HEK293 (cell line): ENCODE data around the gene BCAN.
A peak's percentile ranks its signal among the peaks of the same experiment; 100 is the strongest.

ENCODE experiments used
- CTCF ChIA-PET: fragments of 350-600 bp; formaldehyde crosslinking; extraction: SDS; loops from one replicate; lab custom pipeline; 2021; ENCODE audit warnings: antibody characterized with exemption; lab: Yijun Ruan, JAX
- POLR2A ChIA-PET: fragments of 300-600 bp; formaldehyde crosslinking; extraction: SDS; loops from one replicate; lab custom pipeline; 2020; ENCODE audit warnings: antibody characterized with exemption, inconsistent platforms; lab: Yijun Ruan, JAX
- H3K27ac ChIP-seq: fragments of 200-500 bp; sonication (Bioruptor generic); 2 replicates; pipeline ENCODE4 v1.5.1; 2014; ENCODE audit warnings: low read depth, low read length, control low read depth, inconsistent platforms; ENCODE audit errors: extremely low read depth
- H3K36me3 ChIP-seq, 2 experiments: fragments of 200-500 bp in 1 of 2; sonication (Bioruptor generic) in 1 of 2; 1 replicate in 1 of 2; 2 replicates in 1 of 2; pipeline ENCODE4 v1.5.1; 2014 to 2017; ENCODE audit warnings: inconsistent platforms in 2 of 2, low read length in 2 of 2; ENCODE audit not compliant: control insufficient read depth in 2 of 2, insufficient read depth in 1 of 2
- H3K4me1 ChIP-seq: fragments of 200-500 bp; sonication (Bioruptor generic); 2 replicates; pipeline ENCODE4 v1.5.1; 2014; ENCODE audit warnings: mild to moderate bottlenecking, low read length, inconsistent platforms; ENCODE audit not compliant: control insufficient read depth, insufficient read depth
- H3K4me3 ChIP-seq: 2 replicates; pipeline ENCODE4 v1.5.1; 2011; ENCODE audit warnings: low read depth, mild to moderate bottlenecking, control low read depth, low read length, moderate library complexity
- H3K9me3 ChIP-seq: fragments of 200-500 bp; sonication (Bioruptor generic); 2 replicates; pipeline ENCODE4 v1.5.1; 2014; ENCODE audit warnings: low read depth, low read length, inconsistent platforms; ENCODE audit not compliant: control insufficient read depth, insufficient read depth
- BCL11B ChIP-seq: fragments of 450-650 bp; formaldehyde crosslinking; IDR thresholded peaks from 2 replicates; pipeline ENCODE4 v1.5.1; 2016; ENCODE audit warnings: low read depth, missing biosample characterization, missing genetic modification characterization
- EGR2 ChIP-seq: fragments of 450-650 bp; formaldehyde crosslinking; IDR thresholded peaks from 2 replicates; pipeline ENCODE4 v1.5.1; 2016; ENCODE audit warnings: low read depth, missing biosample characterization, missing genetic modification characterization
- GFI1B ChIP-seq: fragments of 450-650 bp; formaldehyde crosslinking; IDR thresholded peaks from 2 replicates; pipeline ENCODE4 v1.5.1; 2016; ENCODE audit warnings: missing biosample characterization, missing genetic modification characterization
- IKZF3 ChIP-seq: fragments of 450-650 bp; IDR thresholded peaks from 2 replicates; pipeline ENCODE4 v1.5.0; 2018; ENCODE audit warnings: missing biosample characterization, mild to moderate bottlenecking, missing genetic modification characterization, moderate library complexity
- PRDM1 ChIP-seq: fragments of 450-650 bp; formaldehyde crosslinking; IDR thresholded peaks from 2 replicates; pipeline ENCODE4; 2016; ENCODE audit warnings: missing biosample characterization, missing genetic modification characterization
- REPIN1 ChIP-seq: fragments of 450-650 bp; formaldehyde crosslinking; IDR thresholded peaks from 2 replicates; pipeline ENCODE4 v1.5.1; 2017; ENCODE audit warnings: missing biosample characterization, missing genetic modification characterization, low read depth
- SP7 ChIP-seq: fragments of 450-650 bp; formaldehyde crosslinking; IDR thresholded peaks from 2 replicates; pipeline ENCODE4 v1.5.1; 2016; ENCODE audit warnings: missing biosample characterization, missing genetic modification characterization
- ZFHX2 ChIP-seq: fragments of 450-650 bp; formaldehyde crosslinking; conservative IDR thresholded peaks from 2 replicates; pipeline ENCODE4 v1.5.1; 2016; ENCODE audit warnings: missing biosample characterization, missing genetic modification characterization
- ZFP69B ChIP-seq: fragments of 450-650 bp; formaldehyde crosslinking; IDR thresholded peaks from 2 replicates; pipeline ENCODE4 v1.5.1; 2016; ENCODE audit warnings: missing biosample characterization, missing genetic modification characterization
- ZNF146 ChIP-seq: fragments of 450-650 bp; formaldehyde crosslinking; IDR thresholded peaks from 2 replicates; pipeline ENCODE4 v1.5.1; 2016; ENCODE audit warnings: missing biosample characterization, missing genetic modification characterization
- ZNF221 ChIP-seq: fragments of 450-650 bp; formaldehyde crosslinking; IDR thresholded peaks from 2 replicates; pipeline ENCODE4 v1.5.1; 2017; ENCODE audit warnings: missing biosample characterization, missing genetic modification characterization, borderline replicate concordance
- ZNF23 ChIP-seq: fragments of 450-650 bp; formaldehyde crosslinking; IDR thresholded peaks from 2 replicates; pipeline ENCODE4 v1.5.1; 2016; ENCODE audit warnings: missing biosample characterization, missing genetic modification characterization, borderline replicate concordance
- ZNF26 ChIP-seq: fragments of 450-650 bp; formaldehyde crosslinking; IDR thresholded peaks from 2 replicates; pipeline ENCODE4 v1.5.1; 2016; ENCODE audit warnings: missing biosample characterization, missing genetic modification characterization
- ZNF280D ChIP-seq: fragments of 450-650 bp; formaldehyde crosslinking; IDR thresholded peaks from 2 replicates; pipeline ENCODE4 v1.5.1; 2016; ENCODE audit warnings: missing biosample characterization, missing genetic modification characterization
- ZNF324 ChIP-seq: fragments of 450-650 bp; formaldehyde crosslinking; IDR thresholded peaks from 2 replicates; pipeline ENCODE4 v1.5.1; 2016; ENCODE audit warnings: missing biosample characterization, missing genetic modification characterization
- ZNF335 ChIP-seq: fragments of 450-650 bp; formaldehyde crosslinking; conservative IDR thresholded peaks from 2 replicates; pipeline ENCODE4 v1.5.1; 2016; ENCODE audit warnings: missing biosample characterization, missing genetic modification characterization
- ZNF366 ChIP-seq: fragments of 450-650 bp; formaldehyde crosslinking; conservative IDR thresholded peaks from 2 replicates; pipeline ENCODE4 v1.5.1; 2016; ENCODE audit warnings: missing biosample characterization, missing genetic modification characterization
- ZNF398 ChIP-seq: fragments of 450-650 bp; formaldehyde crosslinking; IDR thresholded peaks from 2 replicates; pipeline ENCODE4 v1.5.1; 2017; ENCODE audit warnings: missing biosample characterization, missing genetic modification characterization
- ZNF48 ChIP-seq: fragments of 450-650 bp; formaldehyde crosslinking; IDR thresholded peaks from 2 replicates; pipeline ENCODE4 v1.5.1; 2016; ENCODE audit warnings: missing biosample characterization, missing genetic modification characterization
- ZNF510 ChIP-seq: fragments of 450-650 bp; formaldehyde crosslinking; IDR thresholded peaks from 2 replicates; pipeline ENCODE4 v1.5.1; 2018; ENCODE audit warnings: mild to moderate bottlenecking, missing genetic modification characterization, missing biosample characterization; ENCODE audit not compliant: insufficient replicate concordance
- ZNF791 ChIP-seq: fragments of 450-650 bp; formaldehyde crosslinking; IDR thresholded peaks from 2 replicates; pipeline ENCODE4 v1.5.1; 2016; ENCODE audit warnings: missing biosample characterization, missing genetic modification characterization
- TF ChIP-seq, protein P1 (sequence below): fragments of 450-650 bp; formaldehyde crosslinking; IDR thresholded peaks from 2 replicates; pipeline ENCODE4 v1.5.1; 2016; ENCODE audit warnings: missing biosample characterization, missing genetic modification characterization
- TF ChIP-seq, protein P2 (sequence below): fragments of 450-650 bp; formaldehyde crosslinking; IDR thresholded peaks from 2 replicates; pipeline ENCODE4 v1.5.1; 2016; ENCODE audit warnings: missing biosample characterization, missing genetic modification characterization

BCAN gene

GRCh38 chr1:156660752-156661112 lies 18.8 kb downstream of the BCAN start:
- CTCF ChIA-PET: interaction anchor here (0.5 to 15.2 kb wide), 21 partner anchors 9 to 267 kb away, joined by 3 to 564 read pairs (median 5); partner anchors contain the start of genes BCAN, CRABP2, MRPL24 and NES

GRCh38 chr1:156662005-156662799 lies 20.3 kb downstream of the BCAN start:
- Histone ChIP-seq H3K4me1 (peaks cover 9% of the 10 kb centered on the region; the same call in 1 of the 2 replicates), H3K9me3 (no peaks in the 10 kb centered on the region), H3K36me3 (no peaks in the 10 kb centered on the region), H3K4me3 (no peak overlapping the region), H3K27ac (peak overlapping the region; percentile 76; the same call in 1 of the 2 replicates)
- ChIA-PET POLR2A (interaction anchor here (0.7 to 1.8 kb wide), 8 partner anchors 13 to 186 kb away, joined by 3 to 12 read pairs (median 4); partner anchors contain the start of genes BCAN, HDGF, ISG20L2 and METTL25B), CTCF (interaction anchor here (0.6 to 15.2 kb wide), 13 partner anchors 11 to 96 kb away, joined by 3 to 564 read pairs (median 6); partner anchors contain the start of genes BCAN, CRABP2 and NES)
- TF ChIP-seq ZNF791 (no peak), ZFP69B (no peak), PRDM1 (tag by site-specific recombination) (peak; percentile 93), EGR2 (tag by site-specific recombination) (peak; percentile 30; the same call in 1 of the 2 replicates), ZNF366 (tag by site-specific recombination) (peak; percentile 43), ZNF146 (no peak), ZNF398 (tag by site-specific recombination) (no peak), BCL11B (tag by site-specific recombination) (no peak), ZNF48 (tag by site-specific recombination) (no peak)
- TF ChIP-seq, protein P1, sequence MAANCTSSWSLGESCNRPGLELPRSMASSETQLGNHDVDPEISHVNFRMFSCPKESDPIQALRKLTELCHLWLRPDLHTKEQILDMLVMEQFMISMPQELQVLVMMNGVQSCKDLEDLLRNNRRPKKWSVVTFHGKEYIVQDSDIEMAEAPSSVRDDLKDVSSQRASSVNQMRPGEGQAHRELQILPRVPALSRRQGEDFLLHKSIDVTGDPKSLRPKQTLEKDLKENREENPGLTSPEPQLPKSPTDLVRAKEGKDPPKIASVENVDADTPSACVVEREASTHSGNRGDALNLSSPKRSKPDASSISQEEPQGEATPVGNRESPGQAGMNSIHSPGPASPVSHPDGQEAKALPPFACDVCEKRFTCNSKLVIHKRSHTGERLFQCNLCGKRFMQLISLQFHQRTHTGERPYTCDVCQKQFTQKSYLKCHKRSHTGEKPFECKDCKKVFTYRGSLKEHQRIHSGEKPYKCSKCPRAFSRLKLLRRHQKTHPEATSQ (tag by site-specific recombination): no peak

More at GRCh38 chr1:156660752-156661112, 18.8 kb downstream of the BCAN start:
- no peaks in the 10 kb centered on the region for H3K9me3 ChIP-seq
- peak overlapping the region; percentile 38 for H3K4me3 ChIP-seq
- no peak for TF ChIP-seq ZNF48 (tag by site-specific recombination)
- TF ChIP-seq REPIN1 (tag by site-specific recombination): no peak
- no peak for TF ChIP-seq IKZF3 (tag by site-specific recombination)
- no peak for TF ChIP-seq GFI1B (tag by site-specific recombination)
- TF ChIP-seq ZNF26 (tag by site-specific recombination): no peak
- TF ChIP-seq ZNF23: no peak
- no peak for TF ChIP-seq ZNF280D (tag by site-specific recombination)
- TF ChIP-seq ZNF324 (tag by site-specific recombination): no peak
- TF ChIP-seq SP7 (tag by site-specific recombination): no peak
- peak; percentile 95 for TF ChIP-seq ZFHX2 (tag by site-specific recombination)
- TF ChIP-seq EGR2 (tag by site-specific recombination): peak; percentile 93
- no peak for TF ChIP-seq ZNF510 (tag by site-specific recombination)
- TF ChIP-seq, protein P2, sequence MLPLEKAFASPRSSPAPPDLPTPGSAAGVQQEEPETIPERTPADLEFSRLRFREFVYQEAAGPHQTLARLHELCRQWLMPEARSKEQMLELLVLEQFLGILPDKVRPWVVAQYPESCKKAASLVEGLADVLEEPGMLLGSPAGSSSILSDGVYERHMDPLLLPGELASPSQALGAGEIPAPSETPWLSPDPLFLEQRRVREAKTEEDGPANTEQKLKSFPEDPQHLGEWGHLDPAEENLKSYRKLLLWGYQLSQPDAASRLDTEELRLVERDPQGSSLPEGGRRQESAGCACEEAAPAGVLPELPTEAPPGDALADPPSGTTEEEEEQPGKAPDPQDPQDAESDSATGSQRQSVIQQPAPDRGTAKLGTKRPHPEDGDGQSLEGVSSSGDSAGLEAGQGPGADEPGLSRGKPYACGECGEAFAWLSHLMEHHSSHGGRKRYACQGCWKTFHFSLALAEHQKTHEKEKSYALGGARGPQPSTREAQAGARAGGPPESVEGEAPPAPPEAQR (tag by site-specific recombination): no peak
- TF ChIP-seq ZNF335 (tag by site-specific recombination): no peak
- no peak for TF ChIP-seq ZNF221 (tag by site-specific recombination)
- TF ChIP-seq, all 188 proteins: peak for 2
- Histone ChIP-seq H3K4me1 (peaks cover 9% of the 10 kb centered on the region; the same call in 1 of the 2 replicates), H3K36me3 (no peaks in the 10 kb centered on the region), H3K27ac (peak overlapping the region; percentile 76)
- POLR2A ChIA-PET: interaction anchor here (0.6 to 1.8 kb wide), 15 partner anchors 9 to 654 kb away, joined by 3 to 20 read pairs (median 5); partner anchors contain the start of genes HDGF, ISG20L2, METTL25B and MRPL24
